GM21390 (cell line): ENCODE results near the gene CALML6.

ENCODE experiments used
- ATAC-seq: cut with Tn5 transposase; IDR thresholded peaks from one replicate; pipeline ENCODE4 v1.9.1; 2021; ENCODE audit not compliant: unreplicated experiment

The CALML6 gene

DNA sequence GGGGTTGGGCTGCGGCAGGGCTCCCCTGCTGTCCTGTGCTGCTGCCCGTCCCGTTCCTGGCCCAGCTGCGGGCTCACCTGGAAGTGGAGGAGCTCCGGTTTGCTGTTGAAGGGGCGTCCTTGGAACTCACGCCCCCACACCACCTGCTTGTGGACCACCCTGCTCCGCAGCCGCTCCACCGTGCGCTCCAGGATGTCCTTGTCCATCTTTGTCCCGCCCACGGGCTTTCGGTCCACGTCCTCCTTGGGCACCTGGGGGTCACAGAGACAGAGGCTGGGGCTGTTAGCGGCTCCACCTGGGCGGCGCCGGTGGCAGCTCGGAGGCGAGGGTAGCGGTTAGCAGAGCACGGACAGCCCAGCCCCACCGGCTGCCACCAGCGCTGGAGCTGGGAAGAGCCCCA lies 49.8 kb downstream of the CALML6 start:
- no peak for ATAC-seq

DNA sequence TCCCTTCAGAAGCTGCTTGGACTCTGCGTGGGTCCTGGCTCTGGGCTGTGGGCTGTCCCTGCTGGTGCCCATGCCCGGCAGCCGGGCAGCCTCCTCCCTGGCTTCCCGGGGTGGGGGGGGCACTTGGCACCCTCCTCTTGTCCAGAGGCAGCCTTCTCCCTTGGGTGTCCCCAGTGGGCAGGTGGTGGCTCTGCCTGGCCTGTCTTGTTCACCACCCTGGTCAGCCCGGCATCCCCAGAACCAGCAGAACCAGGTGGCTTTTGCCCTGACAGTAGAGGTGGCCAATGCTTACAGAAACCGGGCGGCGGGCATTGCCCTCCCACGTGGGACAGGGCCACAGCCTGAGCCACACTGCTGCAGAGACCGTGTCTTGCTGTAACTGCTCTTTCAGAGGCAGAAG lies 50.5 kb downstream of the CALML6 start:
- no peak for ATAC-seq

DNA sequence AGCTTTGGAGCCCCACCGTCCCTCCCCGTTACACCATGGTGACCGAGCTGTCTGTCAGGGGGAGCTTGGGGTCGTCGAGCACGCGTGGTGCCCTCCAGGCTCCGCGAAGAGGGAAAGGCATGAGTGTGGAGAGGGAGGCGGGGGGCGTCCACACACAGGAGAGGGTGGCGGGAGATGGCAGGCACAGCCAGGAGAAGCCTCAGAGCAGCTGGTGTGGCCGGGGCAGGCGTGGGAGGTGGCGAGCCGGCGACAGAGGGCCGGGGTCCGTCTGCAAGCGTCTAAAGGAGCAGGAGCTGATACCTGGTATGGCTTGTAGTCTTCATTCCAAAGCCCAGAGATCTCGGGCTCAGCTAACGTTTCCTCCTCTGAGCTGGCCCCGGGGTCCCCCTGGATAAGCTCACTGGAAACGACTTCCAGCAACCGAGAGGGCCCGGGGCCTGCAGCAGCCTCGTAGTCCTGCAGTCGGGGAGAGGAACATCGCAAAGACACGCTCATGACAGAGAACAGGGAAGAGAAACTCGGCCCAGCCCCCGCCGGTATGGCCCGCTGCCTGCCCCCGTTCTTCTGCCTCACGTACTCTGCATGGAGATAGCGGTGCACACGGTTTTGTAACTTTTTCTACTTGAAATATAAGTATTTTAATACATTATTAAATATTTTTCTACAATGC lies 51.1 kb downstream of the CALML6 start:
- ATAC-seq, result no peak
